D721Med (cell line): ENCODE results near the gene ATP8A2.

Source experiments
- DNase-seq: peaks from one replicate; pipeline ENCODE4 v3.0.0; 2011; ENCODE audit warnings: low spot score; ENCODE audit not compliant: insufficient read length
- FAIRE-seq: peaks from 2 replicates; lab custom pipeline; 2011; peaks lifted over from hg19 to GRCh38; lab: Jason Lieb, UNC
- CTCF ChIP-seq: IDR thresholded peaks from 2 replicates; pipeline ENCODE4 v1.5.1; 2012; ENCODE audit warnings: mild to moderate bottlenecking, control low read depth; ENCODE audit not compliant: insufficient read depth; ENCODE audit errors: missing control alignments

Gene ATP8A2

GRCh38 chr13:26045142-26045541 is 673.4 kb downstream of the ATP8A2 start:
- FAIRE-seq, result no peak
- DNase-seq, result no peak
- TF ChIP-seq CTCF, result no peak

- FAIRE-seq (no peak), DNase-seq (no peak)
- no peak for TF ChIP-seq CTCF
These were observed 674.9 kb downstream of the ATP8A2 start for GRCh38 chr13:26046639-26047038.

GRCh38 chr13:26047040-26047439 is 675.3 kb downstream of the ATP8A2 start:
- TF ChIP-seq CTCF, result no peak
- DNase-seq (no peak), FAIRE-seq (no peak)

GRCh38 chr13:26048741-26049140 is 677.0 kb downstream of the ATP8A2 start:
- DNase-seq, result no peak
- no peak for TF ChIP-seq CTCF
- FAIRE-seq, result no peak

GRCh38 chr13:26050568-26051230 is 678.9 kb downstream of the ATP8A2 start:
- DNase-seq, result peak; percentile 23
- no peak for FAIRE-seq
- TF ChIP-seq CTCF, result no peak

- FAIRE-seq, result no peak
- no peak for DNase-seq
- TF ChIP-seq CTCF, result no peak
These were observed 679.5 kb downstream of the ATP8A2 start for GRCh38 chr13:26051231-26051656.

- FAIRE-seq (no peak), DNase-seq (peak; percentile 36)
- no peak for TF ChIP-seq CTCF
These were observed 680.0 kb downstream of the ATP8A2 start, which contains the start of gene SHISA2 for GRCh38 chr13:26051657-26052311. TSS of gene SHISA2 (minus strand) at chr13:26052016. CDS start at chr13:26050975, 1,041 bp downstream.
